HEK293 (cell line): ENCODE data around the gene TBCE.

Experiments
- GLI4 ChIP-seq: fragments of 450-650 bp; formaldehyde crosslinking; IDR thresholded peaks from 2 replicates; pipeline ENCODE4 v1.5.1; 2016; ENCODE audit warnings: missing biosample characterization, missing genetic modification characterization
- KLF9 ChIP-seq: fragments of 450-650 bp; formaldehyde crosslinking; IDR thresholded peaks from 2 replicates; pipeline ENCODE4 v1.5.1; 2016; ENCODE audit warnings: missing biosample characterization, missing genetic modification characterization, low read depth
- ZNF747 ChIP-seq: fragments of 450-650 bp; formaldehyde crosslinking; IDR thresholded peaks from 2 replicates; pipeline ENCODE4 v1.5.1; 2016; ENCODE audit warnings: missing biosample characterization, missing genetic modification characterization
- TF ChIP-seq, protein P1 (sequence below): fragments of 450-650 bp; formaldehyde crosslinking; IDR thresholded peaks from 2 replicates; pipeline ENCODE4 v1.5.1; 2017; ENCODE audit warnings: missing biosample characterization, missing genetic modification characterization
- TF ChIP-seq, protein P2 (sequence below): fragments of 450-650 bp; formaldehyde crosslinking; IDR thresholded peaks from 2 replicates; pipeline ENCODE4 v1.5.1; 2016; ENCODE audit warnings: missing biosample characterization, missing genetic modification characterization

GRCh38 chr1:235324296-235324695 is 42.9 kb upstream of the TBCE start:
- TF ChIP-seq KLF9 (tag by site-specific recombination): no peak
- no peak for TF ChIP-seq GLI4 (tag by site-specific recombination)
- TF ChIP-seq, protein P1, sequence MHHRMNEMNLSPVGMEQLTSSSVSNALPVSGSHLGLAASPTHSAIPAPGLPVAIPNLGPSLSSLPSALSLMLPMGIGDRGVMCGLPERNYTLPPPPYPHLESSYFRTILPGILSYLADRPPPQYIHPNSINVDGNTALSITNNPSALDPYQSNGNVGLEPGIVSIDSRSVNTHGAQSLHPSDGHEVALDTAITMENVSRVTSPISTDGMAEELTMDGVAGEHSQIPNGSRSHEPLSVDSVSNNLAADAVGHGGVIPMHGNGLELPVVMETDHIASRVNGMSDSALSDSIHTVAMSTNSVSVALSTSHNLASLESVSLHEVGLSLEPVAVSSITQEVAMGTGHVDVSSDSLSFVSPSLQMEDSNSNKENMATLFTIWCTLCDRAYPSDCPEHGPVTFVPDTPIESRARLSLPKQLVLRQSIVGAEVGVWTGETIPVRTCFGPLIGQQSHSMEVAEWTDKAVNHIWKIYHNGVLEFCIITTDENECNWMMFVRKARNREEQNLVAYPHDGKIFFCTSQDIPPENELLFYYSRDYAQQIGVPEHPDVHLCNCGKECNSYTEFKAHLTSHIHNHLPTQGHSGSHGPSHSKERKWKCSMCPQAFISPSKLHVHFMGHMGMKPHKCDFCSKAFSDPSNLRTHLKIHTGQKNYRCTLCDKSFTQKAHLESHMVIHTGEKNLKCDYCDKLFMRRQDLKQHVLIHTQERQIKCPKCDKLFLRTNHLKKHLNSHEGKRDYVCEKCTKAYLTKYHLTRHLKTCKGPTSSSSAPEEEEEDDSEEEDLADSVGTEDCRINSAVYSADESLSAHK (tag by site-specific recombination): no peak
- no peak for TF ChIP-seq ZNF747
- TF ChIP-seq, protein P2, sequence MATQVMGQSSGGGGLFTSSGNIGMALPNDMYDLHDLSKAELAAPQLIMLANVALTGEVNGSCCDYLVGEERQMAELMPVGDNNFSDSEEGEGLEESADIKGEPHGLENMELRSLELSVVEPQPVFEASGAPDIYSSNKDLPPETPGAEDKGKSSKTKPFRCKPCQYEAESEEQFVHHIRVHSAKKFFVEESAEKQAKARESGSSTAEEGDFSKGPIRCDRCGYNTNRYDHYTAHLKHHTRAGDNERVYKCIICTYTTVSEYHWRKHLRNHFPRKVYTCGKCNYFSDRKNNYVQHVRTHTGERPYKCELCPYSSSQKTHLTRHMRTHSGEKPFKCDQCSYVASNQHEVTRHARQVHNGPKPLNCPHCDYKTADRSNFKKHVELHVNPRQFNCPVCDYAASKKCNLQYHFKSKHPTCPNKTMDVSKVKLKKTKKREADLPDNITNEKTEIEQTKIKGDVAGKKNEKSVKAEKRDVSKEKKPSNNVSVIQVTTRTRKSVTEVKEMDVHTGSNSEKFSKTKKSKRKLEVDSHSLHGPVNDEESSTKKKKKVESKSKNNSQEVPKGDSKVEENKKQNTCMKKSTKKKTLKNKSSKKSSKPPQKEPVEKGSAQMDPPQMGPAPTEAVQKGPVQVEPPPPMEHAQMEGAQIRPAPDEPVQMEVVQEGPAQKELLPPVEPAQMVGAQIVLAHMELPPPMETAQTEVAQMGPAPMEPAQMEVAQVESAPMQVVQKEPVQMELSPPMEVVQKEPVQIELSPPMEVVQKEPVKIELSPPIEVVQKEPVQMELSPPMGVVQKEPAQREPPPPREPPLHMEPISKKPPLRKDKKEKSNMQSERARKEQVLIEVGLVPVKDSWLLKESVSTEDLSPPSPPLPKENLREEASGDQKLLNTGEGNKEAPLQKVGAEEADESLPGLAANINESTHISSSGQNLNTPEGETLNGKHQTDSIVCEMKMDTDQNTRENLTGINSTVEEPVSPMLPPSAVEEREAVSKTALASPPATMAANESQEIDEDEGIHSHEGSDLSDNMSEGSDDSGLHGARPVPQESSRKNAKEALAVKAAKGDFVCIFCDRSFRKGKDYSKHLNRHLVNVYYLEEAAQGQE: no peak
